Activated naive CD8-positive, alpha-beta T cell treated with anti-CD3 and anti-CD28 coated beads for 36 hours (primary cell): ENCODE measurements around the gene B4GALNT3. TPM values are rescaled to one million over a fixed set of nuclear protein-coding genes. Genes with fewer than 3 reads are reported as not detected.
"Not testable (repeated sequence)": the region's sequence is repeated elsewhere in the genome, so short reads cannot be mapped to it uniquely, and the experiment has no call there.

ENCODE experiments used
- DNase-seq: peaks from one replicate; pipeline ENCODE4 v3.0.0; 2021
- H3K27ac Mint-ChIP-seq: one replicate; pipeline ENCODE4 v1.8.0; 2022; ENCODE audit warnings: mild to moderate bottlenecking, moderate library complexity, mixed read lengths
- H3K27me3 Mint-ChIP-seq: one replicate; pipeline ENCODE4 v1.8.0; 2022; ENCODE audit warnings: mild to moderate bottlenecking, mixed read lengths
- H3K36me3 Mint-ChIP-seq: one replicate; pipeline ENCODE4 v1.8.0; 2021; ENCODE audit warnings: mild to moderate bottlenecking, mixed read lengths
- H3K4me1 Mint-ChIP-seq: one replicate; pipeline ENCODE4 v1.8.0; 2021; ENCODE audit warnings: mixed read lengths
- H3K4me3 Mint-ChIP-seq: one replicate; pipeline ENCODE4 v1.8.0; 2022; ENCODE audit warnings: mild to moderate bottlenecking, moderate library complexity, mixed read lengths
- H3K9me3 Mint-ChIP-seq: one replicate; pipeline ENCODE4 v1.8.0; 2022; ENCODE audit warnings: mixed read lengths
- total RNA-seq, 2 experiments: library from RNA; stranded (reverse); gene quantifications; one replicate each; pipeline ENCODE4 v1.2.3, GENCODE V29; 2021

The B4GALNT3 gene
- total RNA-seq, 2 experiments from 2014 or later, result 0.66 to 1.1 TPM

DNA sequence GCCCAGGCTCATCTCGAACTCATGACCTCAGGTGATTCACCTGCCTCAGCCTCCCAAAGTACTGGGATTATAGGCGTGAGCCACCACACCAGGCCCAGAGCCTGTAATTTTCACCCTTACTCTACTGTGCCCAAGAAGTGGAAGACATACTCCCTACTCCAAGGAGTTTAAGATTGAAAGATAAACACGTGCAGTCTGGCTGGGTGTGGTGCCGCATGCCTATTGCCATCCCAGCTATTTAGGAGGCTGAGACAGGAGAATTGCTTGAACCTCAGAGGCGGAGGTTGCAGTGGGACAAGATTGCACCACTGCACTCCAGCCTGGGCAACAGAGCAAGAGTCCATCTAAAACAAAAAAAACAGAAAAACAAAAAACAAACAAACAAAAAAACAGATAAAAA, 113.5 kb downstream of the B4GALNT3 start:
- no peak overlapping the region for H3K4me3 Mint-ChIP-seq
- no peaks in the 10 kb centered on the region for H3K27me3 Mint-ChIP-seq
- H3K9me3 Mint-ChIP-seq, result no peaks in the 10 kb centered on the region
- H3K36me3 Mint-ChIP-seq, result no peaks in the 10 kb centered on the region
- peaks cover 32% of the 10 kb centered on the region for H3K4me1 Mint-ChIP-seq
- DNase-seq, result no peak
- H3K27ac Mint-ChIP-seq, result no peak overlapping the region

DNA sequence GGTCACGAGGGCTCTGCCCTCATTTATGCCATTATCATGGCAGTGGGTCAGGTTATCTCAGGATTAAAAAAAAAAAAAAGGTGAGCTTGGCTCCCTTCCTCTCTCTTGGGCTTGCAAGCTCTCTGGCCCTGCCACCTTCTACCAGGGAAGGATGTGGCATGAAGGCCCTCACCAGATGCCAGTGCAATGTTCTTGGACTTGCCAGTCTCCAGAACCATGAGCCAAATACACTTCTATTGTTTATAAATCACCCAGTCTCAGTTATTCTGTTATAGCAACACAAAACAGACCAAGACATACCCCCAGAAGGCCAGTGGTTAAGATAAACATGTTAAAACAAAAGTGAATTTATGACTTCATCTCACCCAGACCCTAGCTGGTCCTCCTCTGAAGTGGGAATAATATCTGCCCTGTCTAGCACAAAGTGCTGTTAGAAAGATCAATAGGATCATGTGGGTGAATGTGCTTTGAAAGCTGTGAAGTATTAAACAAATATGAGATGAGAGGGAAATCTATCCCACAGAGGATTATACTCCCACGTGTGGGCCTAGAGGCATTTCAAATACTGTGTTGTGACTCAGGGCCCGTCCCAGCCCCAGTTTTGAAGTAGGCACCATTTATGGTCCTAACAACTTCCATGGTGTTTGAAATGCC, 114.9 kb downstream of the B4GALNT3 start:
- Mint-ChIP-seq H3K4me1 (peaks cover 24% of the 10 kb centered on the region), H3K36me3 (no peaks in the 10 kb centered on the region), H3K4me3 (no peak overlapping the region), H3K9me3 (no peaks in the 10 kb centered on the region), H3K27ac (peak overlapping the region; percentile 7), H3K27me3 (no peaks in the 10 kb centered on the region)
- DNase-seq, result no peak

DNA sequence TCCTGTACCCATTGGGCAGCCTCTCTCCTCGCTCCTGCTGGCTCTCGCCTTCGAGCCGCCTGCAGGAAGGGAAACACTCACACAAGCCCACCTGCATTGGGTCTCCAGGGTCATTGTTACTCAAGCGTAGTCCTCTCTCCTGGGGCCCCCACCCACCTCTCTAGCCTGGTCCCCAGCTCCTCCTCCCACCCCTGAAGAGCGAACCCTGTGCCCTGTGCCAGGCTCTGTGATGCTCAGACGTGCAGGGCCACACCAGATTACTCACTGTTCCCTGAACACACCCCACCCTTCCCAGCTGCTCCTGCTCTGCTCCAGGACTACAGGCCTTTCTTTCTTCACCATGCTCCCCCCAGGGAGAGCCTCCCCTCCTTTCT, 115.4 kb downstream of the B4GALNT3 start:
- Mint-ChIP-seq H3K36me3 (no peaks in the 10 kb centered on the region), H3K9me3 (no peaks in the 10 kb centered on the region), H3K4me3 (no peak overlapping the region), H3K27ac (peak overlapping the region; percentile 7), H3K27me3 (no peaks in the 10 kb centered on the region), H3K4me1 (peaks cover 21% of the 10 kb centered on the region)
- no peak for DNase-seq

DNA sequence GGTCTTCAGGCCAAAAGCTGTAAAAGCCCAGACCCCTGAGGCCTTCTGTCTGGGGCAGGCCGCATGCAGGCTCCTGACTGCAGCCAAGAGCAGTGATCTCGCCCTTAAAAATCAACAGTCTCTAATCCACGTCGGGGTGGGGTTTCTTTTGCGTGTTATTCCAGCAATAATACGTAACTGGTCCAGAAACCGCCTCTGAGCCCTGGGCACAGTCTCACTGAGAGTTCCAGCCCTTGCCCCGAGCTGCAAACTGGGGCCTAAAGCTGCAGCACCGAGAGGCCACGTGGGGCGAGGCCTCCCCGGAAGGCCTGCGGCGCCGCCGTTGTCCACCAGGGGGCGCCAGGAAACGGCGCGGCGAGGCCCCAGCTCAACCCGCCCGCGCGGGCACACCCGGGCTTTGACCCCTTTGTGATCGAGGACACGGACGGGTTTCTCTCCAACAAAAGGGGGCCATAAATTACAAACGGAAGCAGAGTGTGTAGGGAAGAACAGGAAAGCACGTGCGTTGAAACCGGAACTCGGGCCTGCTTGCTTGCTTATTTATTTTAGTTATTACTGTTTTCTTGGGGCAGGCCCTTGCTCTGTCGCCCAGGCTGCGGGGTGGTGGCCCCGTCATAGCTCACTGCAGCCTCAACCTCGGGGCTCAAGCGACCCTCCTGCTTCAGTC, 116.3 kb downstream of the B4GALNT3 start:
- no peak overlapping the region for H3K4me3 Mint-ChIP-seq
- H3K9me3 Mint-ChIP-seq, result no peaks in the 10 kb centered on the region
- peak overlapping the region; percentile 74 for H3K27ac Mint-ChIP-seq
- peak; percentile 89 for DNase-seq
- no peaks in the 10 kb centered on the region for H3K36me3 Mint-ChIP-seq
- peaks cover 21% of the 10 kb centered on the region for H3K4me1 Mint-ChIP-seq
- H3K27me3 Mint-ChIP-seq, result no peaks in the 10 kb centered on the region

DNA sequence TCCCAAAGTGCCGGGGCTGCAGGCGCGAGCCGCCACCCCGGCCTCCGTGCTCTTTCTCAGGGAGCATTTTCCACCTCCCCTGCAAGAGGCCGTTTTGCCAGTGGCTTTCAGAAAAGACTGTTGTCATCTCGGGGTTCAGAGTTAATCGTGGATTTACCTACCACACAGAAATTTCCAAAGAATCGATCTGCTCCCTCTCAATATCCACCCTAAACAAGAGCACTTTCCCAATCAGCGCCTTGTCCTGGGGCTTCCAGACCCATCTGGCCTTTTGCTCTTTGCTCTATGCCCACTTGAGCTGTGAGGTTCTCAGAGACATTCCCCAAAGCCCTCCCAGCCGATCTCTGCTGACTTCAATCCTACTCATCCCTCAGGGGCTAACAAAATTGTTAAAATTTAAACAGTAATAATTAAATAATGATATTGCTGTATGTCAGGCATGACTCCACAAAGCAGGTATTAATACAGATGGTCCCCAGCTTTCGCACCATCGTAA, 116.9 kb downstream of the B4GALNT3 start:
- H3K36me3 Mint-ChIP-seq, result no peaks in the 10 kb centered on the region
- no peaks in the 10 kb centered on the region for H3K27me3 Mint-ChIP-seq
- H3K4me1 Mint-ChIP-seq, result peaks cover 21% of the 10 kb centered on the region
- DNase-seq, result no peak
- no peak overlapping the region for H3K4me3 Mint-ChIP-seq
- H3K27ac Mint-ChIP-seq, result no peak overlapping the region
- no peaks in the 10 kb centered on the region for H3K9me3 Mint-ChIP-seq

DNA sequence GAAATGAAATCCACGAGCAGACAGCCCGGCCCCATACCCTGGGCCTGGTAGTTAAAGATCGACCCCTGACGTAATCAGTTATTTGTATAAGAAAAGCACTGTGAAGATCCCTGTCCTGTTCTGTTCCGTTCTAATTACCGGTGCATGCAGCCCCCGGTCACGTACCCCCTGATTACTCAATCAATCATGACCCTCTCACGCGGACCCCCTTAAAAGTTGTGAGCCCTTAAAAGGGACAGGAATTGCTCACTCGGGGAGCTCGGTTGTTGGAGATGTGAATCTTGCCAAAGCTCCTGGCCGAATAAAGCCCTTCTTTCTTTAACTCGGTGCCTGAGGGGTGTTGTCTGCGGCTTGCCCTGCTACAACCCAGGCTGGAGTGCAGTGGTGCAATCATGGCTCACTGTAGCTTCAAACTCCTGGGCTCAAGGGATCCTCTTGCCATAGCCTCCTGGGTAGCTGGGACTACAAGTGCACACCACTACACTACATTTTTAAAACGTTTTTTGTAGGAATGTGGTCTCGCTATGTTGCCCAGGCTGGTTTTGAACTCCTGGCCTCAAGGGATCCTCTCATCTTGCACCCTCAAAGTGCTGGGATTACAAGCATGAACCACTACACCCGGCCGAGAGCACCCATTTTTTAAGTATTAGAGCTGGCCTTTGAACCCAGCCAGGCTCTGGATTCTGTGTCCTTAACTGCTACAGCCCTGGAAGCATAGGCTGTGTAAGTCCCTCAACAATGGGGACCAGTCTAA, 118.4 kb downstream of the B4GALNT3 start:
- H3K27me3 Mint-ChIP-seq, H3K27ac Mint-ChIP-seq, H3K9me3 Mint-ChIP-seq, DNase-seq, H3K4me3 Mint-ChIP-seq, H3K36me3 Mint-ChIP-seq: not testable (repeated sequence)
- peaks cover 11% of the 10 kb centered on the region for H3K4me1 Mint-ChIP-seq

DNA sequence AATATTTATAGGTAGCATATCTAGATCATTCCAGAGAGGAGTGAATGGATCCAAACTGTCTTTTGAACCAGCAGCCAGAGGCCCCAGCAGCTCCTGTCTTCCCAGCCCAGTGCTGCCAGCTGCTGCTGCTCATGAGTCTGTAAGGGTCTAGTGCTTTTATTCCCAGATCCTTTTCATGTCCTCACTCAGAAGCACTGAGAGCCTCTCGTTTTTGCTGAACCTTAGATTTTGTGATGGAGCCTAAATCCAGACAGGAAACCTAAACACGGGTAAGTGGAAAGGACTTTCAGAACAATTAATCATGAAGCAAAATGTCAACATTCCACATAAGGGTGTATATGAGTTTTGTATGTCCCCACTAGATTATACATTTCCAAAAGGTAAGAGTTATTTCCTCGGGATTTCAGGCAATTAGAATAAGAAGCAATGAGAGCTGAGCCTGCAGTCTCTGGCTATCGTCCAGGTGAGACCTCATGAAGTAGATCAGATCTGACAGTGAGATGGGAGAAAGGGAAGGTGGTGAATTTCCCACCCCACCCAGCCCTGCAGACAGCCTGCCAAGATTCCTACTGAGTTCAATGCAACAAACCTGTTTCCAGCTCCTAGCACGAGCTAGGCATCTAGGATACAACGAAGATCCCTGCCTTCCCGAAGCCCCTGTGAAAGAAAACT, 119.1 kb downstream of the B4GALNT3 start:
- Mint-ChIP-seq H3K36me3 (no peaks in the 10 kb centered on the region), H3K9me3 (no peaks in the 10 kb centered on the region), H3K4me3 (no peak overlapping the region), H3K27ac (no peak overlapping the region), H3K4me1 (peaks cover 11% of the 10 kb centered on the region), H3K27me3 (no peaks in the 10 kb centered on the region)
- DNase-seq, result no peak

DNA sequence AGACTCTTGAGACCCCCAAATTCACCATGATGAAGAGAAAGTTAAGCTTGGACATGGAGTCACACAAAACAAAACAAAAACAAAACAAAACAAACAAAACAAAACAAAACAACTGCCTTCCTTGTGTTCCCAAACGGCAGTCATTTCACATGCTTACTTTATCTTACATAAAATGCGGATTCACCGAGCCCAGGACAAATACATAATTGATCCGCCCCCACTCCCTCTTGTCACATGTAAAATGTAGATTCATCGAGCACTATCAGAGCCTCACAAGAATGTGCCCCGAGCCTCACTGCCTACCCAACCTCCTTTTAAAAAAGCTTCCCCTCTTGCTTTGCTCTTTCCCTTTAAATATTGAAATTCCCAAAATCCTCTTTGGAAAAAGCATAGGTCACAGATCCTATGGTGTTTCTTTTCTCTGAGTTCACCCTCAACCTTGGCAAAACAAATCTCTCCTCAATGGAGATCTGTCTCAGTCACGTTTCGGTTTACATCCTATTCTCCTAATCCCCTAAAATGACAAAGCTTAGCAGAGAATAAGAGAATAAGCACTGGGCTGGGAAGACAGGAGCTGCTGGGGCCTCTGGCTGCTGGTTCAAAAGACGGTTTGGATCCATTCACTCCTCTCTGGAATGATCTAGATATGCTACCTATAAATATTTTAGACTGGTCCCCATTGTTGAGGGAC, 119.8 kb downstream of the B4GALNT3 start:
- H3K27ac Mint-ChIP-seq, result no peak overlapping the region
- H3K27me3 Mint-ChIP-seq, result no peaks in the 10 kb centered on the region
- H3K4me3 Mint-ChIP-seq, result no peak overlapping the region
- no peak for DNase-seq
- no peaks in the 10 kb centered on the region for H3K9me3 Mint-ChIP-seq
- H3K36me3 Mint-ChIP-seq, result no peaks in the 10 kb centered on the region
- H3K4me1 Mint-ChIP-seq, result peaks cover 9% of the 10 kb centered on the region

DNA sequence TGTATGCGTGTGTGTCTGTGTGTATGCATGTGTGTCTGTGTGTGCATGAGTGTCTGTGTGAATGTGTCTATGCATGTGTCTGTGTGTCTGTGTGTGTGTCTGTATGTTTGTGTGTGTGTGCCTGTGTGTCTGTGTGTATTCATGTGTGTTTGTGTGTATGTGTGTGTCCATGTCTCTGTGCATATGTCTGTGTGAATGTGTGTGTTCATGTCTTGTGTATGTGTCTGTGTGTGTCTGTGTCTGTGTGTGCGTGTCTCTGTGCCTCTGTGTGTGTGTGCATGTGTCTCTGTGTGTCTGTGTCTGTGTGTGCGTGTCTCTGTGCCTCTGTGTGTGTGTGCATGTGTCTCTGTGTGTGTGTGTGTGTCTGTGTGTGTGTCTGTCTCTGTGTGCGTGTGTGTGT, 121.1 kb downstream of the B4GALNT3 start:
- no peaks in the 10 kb centered on the region for H3K36me3 Mint-ChIP-seq
- no peak overlapping the region for H3K4me3 Mint-ChIP-seq
- H3K9me3 Mint-ChIP-seq, result no peaks in the 10 kb centered on the region
- H3K4me1 Mint-ChIP-seq, result peaks cover 2% of the 10 kb centered on the region
- DNase-seq, result no peak
- H3K27ac Mint-ChIP-seq, result no peak overlapping the region
- no peaks in the 10 kb centered on the region for H3K27me3 Mint-ChIP-seq

DNA sequence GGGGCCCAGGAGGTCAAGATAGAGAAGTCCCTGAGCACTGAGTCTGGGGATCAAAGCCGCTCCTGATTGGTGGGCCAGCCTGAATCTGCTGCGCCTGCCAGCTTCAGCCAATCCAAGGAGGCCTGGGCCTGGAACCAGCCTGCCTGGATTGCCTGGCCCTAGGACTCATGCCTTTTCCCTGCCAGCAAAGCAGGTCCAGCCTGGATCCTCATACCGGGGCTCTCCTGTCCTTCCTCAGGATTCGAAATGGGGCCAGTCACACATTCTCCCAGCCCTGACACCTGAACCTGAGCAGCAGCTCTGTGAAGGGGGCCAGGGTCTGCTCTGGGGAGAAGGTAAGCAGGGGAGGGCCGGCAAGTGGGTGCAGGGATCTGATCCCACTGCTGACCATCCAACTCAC, 121.6 kb downstream of the B4GALNT3 start:
- Mint-ChIP-seq H3K4me3 (no peak overlapping the region), H3K9me3 (no peaks in the 10 kb centered on the region), H3K4me1 (peaks cover 2% of the 10 kb centered on the region), H3K36me3 (no peaks in the 10 kb centered on the region), H3K27me3 (no peaks in the 10 kb centered on the region), H3K27ac (no peak overlapping the region)
- no peak for DNase-seq

DNA sequence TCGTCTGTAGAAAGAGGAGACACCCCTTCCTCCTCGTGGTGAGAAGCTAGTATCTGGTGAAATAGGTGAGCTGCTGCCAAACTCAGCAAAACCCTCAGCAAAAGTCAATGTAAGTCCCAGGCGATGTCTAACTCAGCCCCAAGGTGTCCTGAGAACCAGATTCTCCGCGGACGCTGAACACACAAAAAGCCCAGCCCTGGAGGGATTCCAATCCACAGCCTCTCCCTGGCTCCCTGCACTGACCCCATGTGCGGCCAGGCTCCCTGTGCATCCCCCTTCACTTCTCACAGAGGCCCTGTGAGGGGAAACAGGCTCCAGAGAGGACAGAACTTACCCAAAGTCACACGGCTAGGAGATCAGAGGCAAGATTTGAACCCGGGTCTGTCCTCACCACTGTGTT, 122.0 kb downstream of the B4GALNT3 start:
- H3K9me3 Mint-ChIP-seq, result no peaks in the 10 kb centered on the region
- no peak overlapping the region for H3K4me3 Mint-ChIP-seq
- no peaks in the 10 kb centered on the region for H3K27me3 Mint-ChIP-seq
- no peak for DNase-seq
- no peak overlapping the region for H3K27ac Mint-ChIP-seq
- no peaks in the 10 kb centered on the region for H3K4me1 Mint-ChIP-seq
- no peaks in the 10 kb centered on the region for H3K36me3 Mint-ChIP-seq

DNA sequence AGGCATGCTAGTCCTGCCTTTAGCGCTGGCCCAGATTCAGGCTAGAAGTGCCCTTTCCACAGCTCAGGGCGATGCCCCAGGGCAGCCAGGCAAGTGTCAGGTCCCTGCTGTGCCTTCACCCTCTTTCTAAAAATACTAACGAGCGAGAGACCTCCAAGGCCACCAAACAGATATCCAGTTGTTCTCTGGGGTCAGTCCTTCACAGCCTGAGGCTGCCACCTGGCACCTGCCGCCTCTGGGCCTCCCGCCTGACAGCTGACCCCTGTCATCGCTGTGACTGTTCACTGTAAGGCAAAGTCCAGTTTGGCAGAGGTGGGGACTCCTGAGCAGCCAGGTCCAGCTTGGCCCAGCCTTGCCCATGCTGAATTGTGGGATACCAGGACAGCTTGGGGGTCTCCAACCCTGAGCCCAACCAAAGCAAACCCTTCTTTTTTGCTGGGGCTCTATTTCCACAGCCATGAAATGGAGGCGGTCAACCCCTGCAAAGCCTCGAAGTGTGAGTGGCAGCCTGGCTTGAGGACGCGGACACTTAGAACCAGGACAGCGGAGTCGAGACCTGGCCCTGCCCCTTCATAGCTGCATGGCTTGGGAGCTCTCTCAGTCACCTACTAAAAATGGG, 123.6 kb downstream of the B4GALNT3 start:
- Mint-ChIP-seq H3K4me1 (no peaks in the 10 kb centered on the region), H3K4me3 (no peak overlapping the region), H3K27ac (no peak overlapping the region), H3K27me3 (no peaks in the 10 kb centered on the region), H3K9me3 (peaks cover 1% of the 10 kb centered on the region), H3K36me3 (no peaks in the 10 kb centered on the region)
- DNase-seq, result no peak

DNA sequence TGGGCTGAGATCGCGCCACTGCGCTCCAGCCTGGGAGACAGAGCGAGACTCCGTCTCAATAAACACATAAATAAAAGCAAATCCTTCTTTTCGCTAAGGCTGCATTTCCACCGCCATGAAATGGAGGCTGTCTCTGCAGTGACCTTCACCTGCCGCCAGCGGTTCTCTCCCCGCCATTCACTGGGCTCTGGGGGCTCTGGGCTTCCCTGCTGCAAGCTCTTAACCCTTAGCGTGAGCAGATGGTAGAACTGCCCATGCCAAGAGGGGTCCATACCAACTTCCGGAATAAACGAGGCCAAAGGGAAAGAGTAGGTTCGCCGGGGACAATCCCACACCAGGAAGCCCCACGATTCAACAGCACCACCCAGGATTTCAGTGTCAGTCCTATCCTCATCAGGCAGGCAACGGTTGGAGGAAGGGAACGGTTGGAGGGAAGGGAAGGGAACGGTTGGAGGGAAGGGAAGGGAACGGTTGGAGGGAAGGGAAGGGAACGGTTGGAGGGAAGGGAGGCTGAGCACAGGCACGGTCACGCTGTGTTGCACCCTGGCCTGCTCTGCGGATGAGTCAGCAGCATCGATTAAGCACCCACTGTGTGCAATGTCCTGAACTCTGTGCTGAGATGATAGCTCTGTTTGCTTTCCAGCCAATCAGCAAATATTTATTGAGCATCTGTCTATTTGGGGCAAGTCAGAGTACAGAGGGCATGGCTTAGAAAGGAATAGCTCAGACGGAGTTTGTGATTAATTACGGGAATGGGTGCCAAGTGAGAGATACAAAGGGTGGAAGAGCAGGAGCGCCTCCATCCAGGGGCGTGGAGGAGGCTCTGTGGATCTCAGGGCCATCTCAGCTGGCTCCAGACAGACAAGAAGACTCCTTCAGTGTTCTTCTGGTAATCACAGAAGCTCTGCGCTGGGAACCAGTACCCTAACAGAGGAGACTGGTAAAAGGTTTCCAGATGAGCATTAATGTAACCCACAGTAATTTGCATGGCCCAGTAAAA, 125.6 kb downstream of the B4GALNT3 start:
- Mint-ChIP-seq H3K4me3 (no peak overlapping the region), H3K36me3 (no peaks in the 10 kb centered on the region), H3K27me3 (no peaks in the 10 kb centered on the region), H3K9me3 (peaks cover 1% of the 10 kb centered on the region), H3K4me1 (peaks cover 3% of the 10 kb centered on the region), H3K27ac (peak overlapping the region; percentile 11)
- no peak for DNase-seq
